ENCODE results near the gene ZNF593.

Gene ZNF593

GRCh38 chr1:26153966-26154532 lies 15.7 kb upstream of the ZNF593 start:
- no peak for DNase-seq

GRCh38 chr1:26154750-26155149 lies 15.0 kb upstream of the ZNF593 start:
- DNase-seq: no peak

- DNase-seq: no peak
Measured at GRCh38 chr1:26155370-26156284, 14.1 kb upstream of the ZNF593 start.

GRCh38 chr1:26156285-26157038 lies 13.2 kb upstream of the ZNF593 start:
- DNase-seq: no peak

- DNase-seq: no peak
Measured at GRCh38 chr1:26158271-26158907, 11.3 kb upstream of the ZNF593 start.

GRCh38 chr1:26158908-26159742 lies 10.6 kb upstream of the ZNF593 start, which contains the start of gene FAM110D:
Gene FAM110D (plus strand): TSS chr1:26159079. CDS start chr1:26161292, 2,213 bp downstream.
- no peak for DNase-seq

GRCh38 chr1:26159743-26160039 lies 10.0 kb upstream of the ZNF593 start:
- DNase-seq: no peak

GRCh38 chr1:26160527-26161414 lies 8.9 kb upstream of the ZNF593 start:
- DNase-seq: no peak

- DNase-seq: peak; percentile 49
Measured at GRCh38 chr1:26161415-26162219, 8.1 kb upstream of the ZNF593 start.

- no peak for DNase-seq
Measured at GRCh38 chr1:26162220-26162709, 7.4 kb upstream of the ZNF593 start.

GRCh38 chr1:26163684-26164035 lies 6.0 kb upstream of the ZNF593 start:
- DNase-seq: no peak

- peak; percentile 68 for DNase-seq
Measured at GRCh38 chr1:26164036-26164860, 5.5 kb upstream of the ZNF593 start.

- no peak for DNase-seq
Measured at GRCh38 chr1:26164861-26165842, 4.6 kb upstream of the ZNF593 start.

GRCh38 chr1:26166719-26167281 lies 2.9 kb upstream of the ZNF593 start:
- DNase-seq: no peak

- DNase-seq: no peak
Measured at GRCh38 chr1:26168410-26169197, 1.1 kb upstream of the ZNF593 start, which contains the start of gene C1orf232. Gene C1orf232 (minus strand): TSS chr1:26168963. CDS start chr1:26168499, 464 bp downstream.

- no peak for DNase-seq
Measured at GRCh38 chr1:26169198-26169554, 532 bp upstream of the ZNF593 start.

GRCh38 chr1:26170472-26170821 lies 739 bp downstream of the ZNF593 start:
- no peak for DNase-seq
